ENCODE results near the gene PRTG.

GRCh38 chr15:55743729-55744655 is 1.0 kb upstream of the PRTG start:
- TF ChIP-seq, protein P1, sequence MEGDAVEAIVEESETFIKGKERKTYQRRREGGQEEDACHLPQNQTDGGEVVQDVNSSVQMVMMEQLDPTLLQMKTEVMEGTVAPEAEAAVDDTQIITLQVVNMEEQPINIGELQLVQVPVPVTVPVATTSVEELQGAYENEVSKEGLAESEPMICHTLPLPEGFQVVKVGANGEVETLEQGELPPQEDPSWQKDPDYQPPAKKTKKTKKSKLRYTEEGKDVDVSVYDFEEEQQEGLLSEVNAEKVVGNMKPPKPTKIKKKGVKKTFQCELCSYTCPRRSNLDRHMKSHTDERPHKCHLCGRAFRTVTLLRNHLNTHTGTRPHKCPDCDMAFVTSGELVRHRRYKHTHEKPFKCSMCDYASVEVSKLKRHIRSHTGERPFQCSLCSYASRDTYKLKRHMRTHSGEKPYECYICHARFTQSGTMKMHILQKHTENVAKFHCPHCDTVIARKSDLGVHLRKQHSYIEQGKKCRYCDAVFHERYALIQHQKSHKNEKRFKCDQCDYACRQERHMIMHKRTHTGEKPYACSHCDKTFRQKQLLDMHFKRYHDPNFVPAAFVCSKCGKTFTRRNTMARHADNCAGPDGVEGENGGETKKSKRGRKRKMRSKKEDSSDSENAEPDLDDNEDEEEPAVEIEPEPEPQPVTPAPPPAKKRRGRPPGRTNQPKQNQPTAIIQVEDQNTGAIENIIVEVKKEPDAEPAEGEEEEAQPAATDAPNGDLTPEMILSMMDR (IDR thresholded peaks at IDR 0.05; ENCODE audit: extremely low read depth in 1 of 2, insufficient read depth in 1 of 2, low read depth in 1 of 2, low read length in 2 of 2): no peak
- TF ChIP-seq, protein P2, sequence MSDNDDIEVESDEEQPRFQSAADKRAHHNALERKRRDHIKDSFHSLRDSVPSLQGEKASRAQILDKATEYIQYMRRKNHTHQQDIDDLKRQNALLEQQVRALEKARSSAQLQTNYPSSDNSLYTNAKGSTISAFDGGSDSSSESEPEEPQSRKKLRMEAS (IDR thresholded peaks at IDR 0.05; ENCODE audit: insufficient read depth, insufficient read length): no peak

All from endothelial cell of umbilical vein (primary cell).